HepG2 (cell line): Measurements from ENCODE around the gene PLA2G2E. TPM values are rescaled to one million over a fixed set of nuclear protein-coding genes. Genes with fewer than 3 reads are reported as not detected.
A peak's percentile ranks its signal among the peaks of the same experiment; 100 is the strongest.

Experiments used
- ARID3A ChIP-seq: IDR thresholded peaks from 2 replicates; pipeline ENCODE4 v1.6.1; 2012; ENCODE audit warnings: low read depth, low read length, improper control_type of control experiment
- HIVEP1 ChIP-seq: sonication (generic); formaldehyde crosslinking; IDR thresholded peaks from 2 replicates; pipeline ENCODE4 v1.4.0; 2020; ENCODE audit warnings: mild to moderate bottlenecking, missing genetic modification reagents
- KDM6A ChIP-seq: IDR thresholded peaks from 2 replicates; pipeline ENCODE4 v1.6.1; 2016; ENCODE audit warnings: low read depth
- KLF16 ChIP-seq, 2 experiments: sonication (generic) in 1 of 2; formaldehyde crosslinking in 1 of 2; IDR thresholded peaks; 2 replicates each; pipeline versions ENCODE4 v1.6.1 to v1.8.0; 2016 to 2023; ENCODE audit warnings: missing genetic modification reagents in 2 of 2, missing compliant biosample characterization in 1 of 2
- KLF6 ChIP-seq: IDR thresholded peaks from 2 replicates; pipeline ENCODE4 v1.8.0; 2016; ENCODE audit warnings: missing biosample characterization, missing genetic modification reagents
- MEIS1 ChIP-seq: sonication (generic); formaldehyde crosslinking; IDR thresholded peaks from 2 replicates; pipeline ENCODE4 v1.9.0; 2021; ENCODE audit warnings: mild to moderate bottlenecking, missing genetic modification reagents, moderate library complexity, borderline replicate concordance
- MLX ChIP-seq: IDR thresholded peaks from 2 replicates; pipeline ENCODE4 v1.6.1; 2016
- MYC ChIP-seq: sonication (generic); formaldehyde crosslinking; IDR thresholded peaks from 2 replicates; pipeline ENCODE4 v1.9.0; 2021; ENCODE audit warnings: missing genetic modification reagents, borderline replicate concordance
- REL ChIP-seq: sonication (generic); formaldehyde crosslinking; conservative IDR thresholded peaks from 2 replicates; pipeline ENCODE4 v1.8.0; 2022; ENCODE audit warnings: mild to moderate bottlenecking, missing genetic modification reagents, moderate library complexity
- SALL1 ChIP-seq: sonication (generic); formaldehyde crosslinking; IDR thresholded peaks from 2 replicates; pipeline ENCODE4 v1.8.0; 2022; ENCODE audit warnings: mild to moderate bottlenecking, missing genetic modification reagents
- SNAI1 ChIP-seq: sonication (generic); formaldehyde crosslinking; IDR thresholded peaks from 2 replicates; pipeline ENCODE4 v1.5.0; 2020; ENCODE audit warnings: mild to moderate bottlenecking, missing genetic modification reagents, borderline replicate concordance
- ZNF280B ChIP-seq: sonication (generic); formaldehyde crosslinking; IDR thresholded peaks from 2 replicates; pipeline ENCODE4 v1.5.0; 2020; ENCODE audit warnings: missing genetic modification reagents, mild to moderate bottlenecking, borderline replicate concordance
- ZNF337 ChIP-seq: sonication (generic); formaldehyde crosslinking; IDR thresholded peaks from 2 replicates; pipeline ENCODE4 v1.5.1; 2020; ENCODE audit warnings: missing genetic modification reagents, low read depth, mild to moderate bottlenecking, borderline replicate concordance
- ZNF713 ChIP-seq: sonication (generic); formaldehyde crosslinking; IDR thresholded peaks from 2 replicates; pipeline ENCODE4 v1.4.0; 2020; ENCODE audit warnings: mild to moderate bottlenecking, missing genetic modification reagents
- ZNF770 ChIP-seq: sonication (generic); formaldehyde crosslinking; IDR thresholded peaks from 2 replicates; pipeline ENCODE4 v1.5.0; 2020; ENCODE audit warnings: mild to moderate bottlenecking, missing genetic modification reagents
- polyA plus RNA-seq, 8 experiments: library from polyadenylated mRNA; depleted of rRNA in 3 of 8; stranded (reverse) in 7 of 8; unstranded in 1 of 8; fragments of >200 nt; fragmentation: Illumina TruSeq in 4 of 8; extraction: Trizol in 4 of 8; gene quantifications; 2 replicates each; pipeline versions ENCODE4 v1.2.1 to v1.2.3, GENCODE V29; 2011 to 2016; ENCODE audit warnings: low read depth in 4 of 8, missing spikeins in 1 of 8, mixed read lengths in 1 of 8; ENCODE audit not compliant: insufficient read depth in 1 of 8
- total RNA-seq, 5 experiments: library from RNA; depleted of rRNA; stranded (reverse); fragments of >200 nt; fragmentation: Illumina TruSeq; extraction: Trizol; gene quantifications; 2 replicates each; pipeline ENCODE4 v1.2.3, GENCODE V29; 2016; ENCODE audit warnings: low read depth in 1 of 5
- TF ChIP-seq, protein P1 (sequence below): sonication (generic); formaldehyde crosslinking; conservative IDR thresholded peaks from 2 replicates; pipeline ENCODE4 v1.4.0; 2020; ENCODE audit warnings: mild to moderate bottlenecking, missing genetic modification reagents, moderate library complexity

The PLA2G2E gene
- total and polyA plus RNA-seq, 2 of the 13 experiments (the other 11 are each of a cell fraction or from before 2014, with no cell fraction given), result not detected

GRCh38 chr1:19882111-19883071 lies 41.0 kb downstream of the PLA2G2E start, which contains the start of gene OTUD3 (continued):
- TF ChIP-seq ZNF770 (CRISPR knock-in tag), result peak; percentile 61; the same call in 1 of the 2 replicates
- TF ChIP-seq SALL1 (CRISPR knock-in tag), result peak; percentile 77
- TF ChIP-seq KLF16 (CRISPR knock-in tag; IDR thresholded peaks at IDR 0.05), result peak in 1 of 2 experiments; percentile 51; a peak in 1 of 4 replicates
- TF ChIP-seq ZNF713, result peak; percentile 71; the same call in 1 of the 2 replicates
- TF ChIP-seq KLF6 (CRISPR knock-in tag), result peak; percentile 71; the same call in 1 of the 2 replicates
- TF ChIP-seq MYC (CRISPR knock-in tag), result peak; percentile 52
- TF ChIP-seq MEIS1 (CRISPR knock-in tag), result peak; percentile 74; the same call in 1 of the 2 replicates
- 0 out of 2 replicates have a peak, but pooled peaks have one; percentile 23 for TF ChIP-seq ZNF280B
- TF ChIP-seq, protein P1, sequence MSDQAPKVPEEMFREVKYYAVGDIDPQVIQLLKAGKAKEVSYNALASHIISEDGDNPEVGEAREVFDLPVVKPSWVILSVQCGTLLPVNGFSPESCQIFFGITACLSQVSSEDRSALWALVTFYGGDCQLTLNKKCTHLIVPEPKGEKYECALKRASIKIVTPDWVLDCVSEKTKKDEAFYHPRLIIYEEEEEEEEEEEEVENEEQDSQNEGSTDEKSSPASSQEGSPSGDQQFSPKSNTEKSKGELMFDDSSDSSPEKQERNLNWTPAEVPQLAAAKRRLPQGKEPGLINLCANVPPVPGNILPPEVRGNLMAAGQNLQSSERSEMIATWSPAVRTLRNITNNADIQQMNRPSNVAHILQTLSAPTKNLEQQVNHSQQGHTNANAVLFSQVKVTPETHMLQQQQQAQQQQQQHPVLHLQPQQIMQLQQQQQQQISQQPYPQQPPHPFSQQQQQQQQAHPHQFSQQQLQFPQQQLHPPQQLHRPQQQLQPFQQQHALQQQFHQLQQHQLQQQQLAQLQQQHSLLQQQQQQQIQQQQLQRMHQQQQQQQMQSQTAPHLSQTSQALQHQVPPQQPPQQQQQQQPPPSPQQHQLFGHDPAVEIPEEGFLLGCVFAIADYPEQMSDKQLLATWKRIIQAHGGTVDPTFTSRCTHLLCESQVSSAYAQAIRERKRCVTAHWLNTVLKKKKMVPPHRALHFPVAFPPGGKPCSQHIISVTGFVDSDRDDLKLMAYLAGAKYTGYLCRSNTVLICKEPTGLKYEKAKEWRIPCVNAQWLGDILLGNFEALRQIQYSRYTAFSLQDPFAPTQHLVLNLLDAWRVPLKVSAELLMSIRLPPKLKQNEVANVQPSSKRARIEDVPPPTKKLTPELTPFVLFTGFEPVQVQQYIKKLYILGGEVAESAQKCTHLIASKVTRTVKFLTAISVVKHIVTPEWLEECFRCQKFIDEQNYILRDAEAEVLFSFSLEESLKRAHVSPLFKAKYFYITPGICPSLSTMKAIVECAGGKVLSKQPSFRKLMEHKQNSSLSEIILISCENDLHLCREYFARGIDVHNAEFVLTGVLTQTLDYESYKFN, result 0 out of 2 replicates have a peak, but pooled peaks have one; percentile 20
- 0 out of 2 replicates have a peak, but pooled peaks have one; percentile 27 for TF ChIP-seq ARID3A
- TF ChIP-seq ZNF337 (CRISPR knock-in tag), result peak; percentile 73; the same call in 1 of the 2 replicates
- TF ChIP-seq KDM6A (CRISPR knock-in tag), result no peak
- TF ChIP-seq HIVEP1 (CRISPR knock-in tag), result 0 out of 2 replicates have a peak, but pooled peaks have one; percentile 14
- TF ChIP-seq SNAI1 (CRISPR knock-in tag), result 0 out of 2 replicates have a peak, but pooled peaks have one; percentile 62
- 0 out of 2 replicates have a peak, but pooled peaks have one; percentile 17 for TF ChIP-seq MLX
- 0 out of 2 replicates have a peak, but pooled peaks have one; percentile 74 for TF ChIP-seq REL (CRISPR knock-in tag)
